Activated T-cell treated with anti-CD3 and anti-CD28 coated beads for 1 hour (primary cell): ENCODE measurements around the gene NUCB1.
"Not testable (repeated sequence)": the region's sequence is repeated elsewhere in the genome, so short reads cannot be mapped to it uniquely, and the experiment has no call there.

Experiments used
- DNase-seq: peaks from one replicate; pipeline ENCODE4 v3.0.0-alpha.2; 2020; ENCODE audit warnings: low read depth

The NUCB1 gene

GRCh38 chr19:48899781-48900476 is at the start of gene NUCB1:
TSS of gene NUCB1 (plus strand) at chr19:48900312. CDS start at chr19:48900797, 485 bp downstream.
- peak; percentile 98 for DNase-seq

DNA sequence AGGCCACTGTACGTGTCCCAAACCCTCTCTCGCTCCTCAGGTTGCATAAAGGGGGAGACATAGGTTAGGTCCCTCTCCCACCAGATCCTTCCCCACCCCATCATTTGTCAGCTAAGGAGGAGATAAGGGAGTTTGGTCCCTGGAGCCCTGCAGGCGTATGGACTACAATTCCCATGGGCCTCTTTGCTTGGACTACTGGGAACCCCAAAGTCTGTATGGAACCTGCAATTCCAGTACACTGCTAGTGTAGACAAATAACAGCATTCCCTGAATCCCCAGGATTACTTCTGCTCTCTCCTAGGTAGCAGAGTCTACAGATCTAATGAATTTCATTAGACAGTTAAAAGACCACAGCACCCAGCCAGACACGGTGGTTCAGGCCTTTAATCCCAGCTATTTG is 47.8 kb upstream of the NUCB1 start:
- no peak for DNase-seq

- no peak for DNase-seq
Observed at GRCh38 chr19:48853483-48853882, 46.6 kb upstream of the NUCB1 start.

- no peak for DNase-seq
Observed at GRCh38 chr19:48854103-48854502, 46.0 kb upstream of the NUCB1 start.

- DNase-seq, result no peak
Observed at GRCh38 chr19:48856921-48857320, 43.2 kb upstream of the NUCB1 start.

DNA sequence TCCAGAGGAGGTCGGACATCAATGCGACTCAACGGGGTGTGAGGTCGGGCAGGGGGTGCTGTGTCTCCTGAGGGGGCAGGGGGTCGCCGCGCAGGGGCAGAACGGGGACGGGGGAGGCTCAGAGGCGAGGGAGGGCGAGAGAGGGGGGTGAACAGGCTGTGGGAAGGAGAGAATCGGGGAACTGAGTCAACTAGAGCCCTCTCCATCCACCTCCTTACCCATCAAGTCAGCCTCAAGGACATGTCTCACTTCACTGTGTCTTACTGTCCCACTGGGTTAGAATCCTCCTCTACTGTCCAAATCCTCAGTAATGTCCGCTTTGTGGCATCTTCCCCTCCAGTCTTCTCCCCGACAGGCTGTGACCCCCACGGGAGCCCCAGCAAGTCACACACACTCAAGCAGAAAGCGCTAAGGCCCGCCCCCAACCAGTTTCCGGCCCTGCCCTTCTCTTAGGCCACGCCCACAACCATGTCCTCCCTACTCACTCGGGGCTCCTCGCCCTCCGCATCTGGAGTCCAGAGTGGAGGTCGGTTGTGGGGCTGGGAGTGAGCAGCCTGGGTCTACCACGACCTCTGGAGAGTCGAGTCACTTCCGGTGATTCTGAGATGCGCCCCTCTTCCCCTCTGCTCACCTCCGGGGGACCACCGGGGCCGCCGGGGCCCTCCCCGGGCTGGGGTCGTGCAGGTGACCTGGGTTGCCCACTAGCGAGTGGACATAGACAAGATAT is 41.0 kb upstream of the NUCB1 start:
- DNase-seq, result peak; percentile 78

GRCh38 chr19:48859711-48860572 is 40.2 kb upstream of the NUCB1 start:
- no peak for DNase-seq

- DNase-seq, result no peak
Observed at GRCh38 chr19:48861313-48861712, 38.8 kb upstream of the NUCB1 start.

- no peak for DNase-seq
Observed at GRCh38 chr19:48862827-48863226, 37.3 kb upstream of the NUCB1 start.

- no peak for DNase-seq
Observed at GRCh38 chr19:48866692-48867091, 33.4 kb upstream of the NUCB1 start.

DNA sequence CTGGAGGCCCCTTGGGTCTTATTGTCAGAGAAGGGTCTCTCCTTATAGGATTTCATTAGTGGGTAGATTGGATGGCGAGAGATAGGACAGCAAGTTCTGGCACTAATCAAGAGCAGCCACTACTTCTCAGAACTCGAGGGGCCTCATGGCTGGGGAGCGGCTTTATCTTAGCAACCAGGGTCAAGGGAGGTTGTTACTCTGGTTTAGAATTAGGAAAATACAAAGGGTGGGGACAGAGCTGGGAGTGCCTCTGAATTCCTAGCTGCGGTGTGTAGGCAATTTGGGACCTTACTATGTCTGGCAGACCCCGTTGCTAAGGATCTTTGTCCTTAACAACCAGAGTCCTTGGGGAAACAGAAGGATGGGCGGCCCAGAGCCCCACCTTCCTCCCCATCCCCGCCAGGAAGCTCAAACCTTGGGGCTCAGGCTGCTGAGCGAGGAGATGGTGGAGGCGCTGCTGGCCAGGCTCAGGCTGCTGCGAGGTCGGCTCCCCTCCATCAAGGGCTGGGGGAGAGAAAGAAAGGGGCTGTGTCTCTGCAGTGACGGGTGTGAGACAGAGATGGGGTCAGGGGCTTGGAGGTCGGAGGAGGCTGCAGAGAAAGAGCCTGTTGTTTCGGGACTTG is 32.9 kb upstream of the NUCB1 start:
- DNase-seq, result no peak

DNA sequence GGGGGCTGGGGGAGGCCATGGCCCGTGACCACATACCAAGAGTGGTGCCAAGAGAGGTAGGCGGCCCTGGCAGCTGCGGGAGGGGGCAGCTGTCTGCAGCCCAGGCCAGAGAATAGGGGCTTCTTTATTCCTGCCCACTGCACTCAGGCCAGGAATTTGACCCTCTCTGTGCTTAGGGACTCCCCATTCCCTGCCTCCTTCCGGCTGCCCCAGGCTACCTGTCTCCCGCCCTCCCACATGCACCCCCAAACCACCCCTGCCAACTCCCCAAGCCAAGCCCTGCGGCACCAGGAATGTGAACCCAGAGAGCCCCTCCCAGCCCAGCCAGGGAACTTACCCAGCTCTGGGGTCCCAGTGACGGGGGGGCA is 32.4 kb upstream of the NUCB1 start:
- DNase-seq, result no peak

DNA sequence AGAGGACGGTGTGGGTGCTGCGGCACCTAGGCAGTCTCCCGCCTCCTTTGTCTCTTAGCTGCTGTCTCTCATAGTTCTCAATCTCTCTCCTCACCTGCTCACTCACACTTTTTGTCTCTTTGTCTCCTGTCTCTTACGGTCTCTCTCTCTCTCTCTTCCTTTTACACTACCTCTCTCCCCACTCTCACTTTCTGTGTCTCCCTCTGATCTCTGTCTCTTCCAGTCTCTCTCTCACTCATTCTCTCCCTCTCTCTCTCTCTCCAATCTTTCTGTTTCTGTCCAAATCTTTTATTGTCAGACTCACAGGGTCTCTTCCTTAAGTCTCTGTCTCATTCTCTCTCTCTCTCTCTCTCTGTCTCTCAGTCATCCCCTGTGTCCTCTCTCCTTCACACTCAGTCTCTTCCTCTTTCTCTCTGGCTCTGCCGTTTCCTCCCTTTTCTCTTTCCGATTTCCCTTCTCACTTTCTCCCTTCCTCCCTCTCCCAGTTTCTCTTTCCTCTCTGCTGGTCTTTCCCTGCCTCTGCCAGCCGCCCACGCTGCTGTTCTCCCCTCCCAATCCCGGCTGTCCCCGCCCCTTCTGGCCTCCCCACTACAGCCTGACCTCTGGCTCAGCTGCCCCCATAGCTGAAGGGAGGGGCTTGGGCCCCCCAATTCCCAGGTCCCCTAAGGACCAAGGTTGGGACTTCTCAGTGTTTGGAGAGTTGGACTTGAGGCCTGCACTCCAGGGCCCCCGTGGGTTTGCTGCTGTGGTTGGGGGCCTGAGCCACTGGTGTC is 31.8 kb upstream of the NUCB1 start, which contains the start of gene PLEKHA4:
Gene PLEKHA4 (minus strand): TSS at position 504 of the 773 bp plus-strand sequence. CDS start 997 bp downstream, outside the sequence.
- DNase-seq, result no peak

GRCh38 chr19:48870048-48870447 is 30.1 kb upstream of the NUCB1 start:
- DNase-seq, result no peak

GRCh38 chr19:48871471-48872181 is 28.5 kb upstream of the NUCB1 start:
- DNase-seq, result not testable (repeated sequence)

DNA sequence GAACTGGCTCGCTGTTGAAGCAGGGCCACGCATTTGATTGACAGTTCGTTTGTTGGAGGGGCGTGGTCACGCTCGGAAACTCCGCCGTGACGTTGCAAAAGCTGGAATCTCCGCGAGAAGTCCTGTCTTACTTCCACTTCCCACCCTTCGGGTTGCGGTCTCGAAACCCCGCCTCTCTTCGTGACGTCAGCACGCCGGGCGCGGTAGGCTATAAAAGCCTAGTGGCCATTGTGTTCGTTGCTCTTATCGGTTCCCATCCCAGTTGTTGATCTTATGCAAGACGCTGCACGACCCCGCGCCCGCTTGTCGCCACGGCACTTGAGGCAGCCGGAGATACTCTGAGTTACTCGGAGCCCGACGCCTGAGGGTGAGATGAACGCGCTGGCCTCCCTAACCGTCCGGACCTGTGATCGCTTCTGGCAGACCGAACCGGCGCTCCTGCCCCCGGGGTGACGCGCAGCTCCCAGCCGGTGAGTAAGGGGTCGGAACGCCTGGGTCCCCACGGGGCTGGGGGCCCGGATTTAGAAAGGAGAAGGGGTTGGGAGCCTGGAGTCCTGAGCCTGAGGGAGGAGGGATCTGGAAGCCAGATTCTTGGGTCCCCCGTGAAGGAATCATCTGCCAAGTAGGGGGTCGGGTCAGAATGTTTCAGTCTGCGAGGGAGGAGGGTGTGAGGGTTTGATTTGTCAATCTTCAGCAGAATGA is 27.8 kb upstream of the NUCB1 start, which contains the start of gene PPP1R15A:
Gene PPP1R15A (plus strand): TSS at position 240 of the 702 bp plus-strand sequence. CDS start 813 bp downstream, outside the sequence.
- DNase-seq, result peak; percentile 98

DNA sequence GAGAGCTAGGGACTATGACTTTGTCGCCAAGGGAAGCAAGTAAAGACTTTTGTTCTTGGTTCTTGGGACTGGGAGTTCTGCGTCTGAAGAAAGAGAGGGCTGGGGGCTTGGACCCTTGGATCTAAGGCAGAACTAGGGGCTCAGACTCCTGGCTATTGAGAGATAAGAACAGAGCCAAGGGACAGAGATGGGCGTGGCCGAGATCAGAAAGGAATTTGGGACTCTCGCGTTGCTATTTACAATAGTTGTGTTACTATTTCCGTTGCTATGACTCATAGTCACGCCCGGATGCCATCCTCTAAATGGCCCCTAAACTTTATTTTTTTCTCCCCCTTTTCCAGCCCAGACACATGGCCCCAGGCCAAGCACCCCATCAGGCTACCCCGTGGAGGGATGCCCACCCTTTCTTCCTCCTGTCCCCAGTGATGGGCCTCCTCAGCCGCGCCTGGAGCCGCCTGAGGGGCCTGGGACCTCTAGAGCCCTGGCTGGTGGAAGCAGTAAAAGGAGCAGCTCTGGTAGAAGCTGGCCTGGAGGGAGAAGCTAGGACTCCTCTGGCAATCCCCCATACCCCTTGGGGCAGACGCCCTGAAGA is 27.1 kb upstream of the NUCB1 start:
- DNase-seq, result peak; percentile 61

DNA sequence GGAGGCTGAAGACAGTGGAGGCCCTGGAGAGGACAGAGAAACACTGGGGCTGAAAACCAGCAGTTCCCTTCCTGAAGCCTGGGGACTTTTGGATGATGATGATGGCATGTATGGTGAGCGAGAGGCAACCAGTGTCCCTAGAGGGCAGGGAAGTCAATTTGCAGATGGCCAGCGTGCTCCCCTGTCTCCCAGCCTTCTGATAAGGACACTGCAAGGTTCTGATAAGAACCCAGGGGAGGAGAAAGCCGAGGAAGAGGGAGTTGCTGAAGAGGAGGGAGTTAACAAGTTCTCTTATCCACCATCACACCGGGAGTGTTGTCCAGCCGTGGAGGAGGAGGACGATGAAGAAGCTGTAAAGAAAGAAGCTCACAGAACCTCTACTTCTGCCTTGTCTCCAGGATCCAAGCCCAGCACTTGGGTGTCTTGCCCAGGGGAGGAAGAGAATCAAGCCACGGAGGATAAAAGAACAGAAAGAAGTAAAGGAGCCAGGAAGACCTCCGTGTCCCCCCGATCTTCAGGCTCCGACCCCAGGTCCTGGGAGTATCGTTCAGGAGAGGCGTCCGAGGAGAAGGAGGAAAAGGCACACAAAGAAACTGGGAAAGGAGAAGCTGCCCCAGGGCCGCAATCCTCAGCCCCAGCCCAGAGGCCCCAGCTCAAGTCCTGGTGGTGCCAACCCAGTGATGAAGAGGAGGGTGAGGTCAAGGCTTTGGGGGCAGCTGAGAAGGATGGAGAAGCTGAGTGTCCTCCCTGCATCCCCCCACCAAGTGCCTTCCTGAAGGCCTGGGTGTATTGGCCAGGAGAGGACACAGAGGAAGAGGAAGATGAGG is 26.4 kb upstream of the NUCB1 start:
- DNase-seq, result no peak
